OCI-LY7 (cell line): Measurements from ENCODE around the gene DERL3. TPM values are rescaled to one million over a fixed set of nuclear protein-coding genes. Genes with fewer than 3 reads are reported as not detected.

ENCODE experiments used
- BruUV-seq: library from RNA; stranded (reverse); fragments of 400-500 nt; replicated peaks from 2 replicates; lab custom pipeline; 2021; lab: Mats Ljungman, UMichigan
- CTCF ChIA-PET: fragments of 300-600 bp; sonication (Branson Sonifier 250); formaldehyde crosslinking; loops from one replicate; lab custom pipeline; 2022; ENCODE audit warnings: antibody characterized with exemption; ENCODE audit not compliant: unreplicated experiment; lab: Charles Lee
- POLR2A ChIA-PET: fragments of 300-600 bp; sonication (Branson Sonifier 250); formaldehyde crosslinking; loops from one replicate; lab custom pipeline; 2022; ENCODE audit warnings: antibody characterized with exemption; lab: Charles Lee
- DNase-seq: peaks from one replicate; pipeline ENCODE4 v3.0.0-alpha.2; 2015; ENCODE audit warnings: low spot score
- H2AFZ ChIP-seq: fragments of 200-600 bp; sonication (generic), shearing (Covaris generic); 2 replicates; pipeline ENCODE4 v1.6.1; 2014; ENCODE audit warnings: mild to moderate bottlenecking, antibody characterized with exemption, low read length, moderate library complexity
- H3K27ac ChIP-seq: fragments of 200-600 bp; sonication (generic); 2 replicates; pipeline ENCODE4 v1.5.1; 2014; ENCODE audit warnings: mixed run types, low read depth, mild to moderate bottlenecking, moderate library complexity, low read length, inconsistent platforms; ENCODE audit not compliant: poor library complexity, severe bottlenecking
- H3K36me3 ChIP-seq: fragments of 200-600 bp; sonication (generic); 2 replicates; pipeline ENCODE4 v1.6.1; 2014; ENCODE audit warnings: mild to moderate bottlenecking, antibody characterized with exemption, low read length, moderate library complexity, mixed read lengths; ENCODE audit not compliant: insufficient read depth
- H3K4me1 ChIP-seq: fragments of 200-600 bp; sonication (generic); 2 replicates; pipeline ENCODE4 v1.5.1; 2014; ENCODE audit warnings: mild to moderate bottlenecking, low read length; ENCODE audit not compliant: insufficient read depth, poor library complexity, severe bottlenecking
- H3K4me2 ChIP-seq: fragments of 200-600 bp; sonication (generic); 2 replicates; pipeline ENCODE4 v1.6.1; 2014; ENCODE audit warnings: mild to moderate bottlenecking, low read length
- H3K4me3 ChIP-seq: fragments of 200-600 bp; sonication (generic); 2 replicates; pipeline ENCODE4 v1.5.1; 2014; ENCODE audit warnings: mild to moderate bottlenecking, low read depth, low read length; ENCODE audit not compliant: poor library complexity, severe bottlenecking
- H3K79me2 ChIP-seq: fragments of 200-600 bp; sonication (generic); 2 replicates; pipeline ENCODE4 v1.6.1; 2016; ENCODE audit warnings: low read depth, mild to moderate bottlenecking, low read length, moderate library complexity, mixed read lengths; ENCODE audit not compliant: insufficient read depth
- H3K9me2 ChIP-seq: fragments of 200-600 bp; sonication (generic); 2 replicates; pipeline ENCODE4 v1.6.1; 2016; ENCODE audit warnings: mild to moderate bottlenecking, low read length, mixed read lengths; ENCODE audit not compliant: insufficient read depth
- H3K9me3 ChIP-seq: fragments of 200-600 bp; sonication (generic); 2 replicates; pipeline ENCODE4 v1.6.1; 2014; ENCODE audit warnings: mild to moderate bottlenecking, mixed run types, low read length, mixed read lengths
- H4K20me1 ChIP-seq: fragments of 200-600 bp; sonication (generic); 2 replicates; pipeline ENCODE4 v1.6.1; 2014; ENCODE audit warnings: mild to moderate bottlenecking, antibody characterized with exemption, low read length, moderate library complexity, mixed read lengths; ENCODE audit not compliant: insufficient read depth
- CTCF ChIP-seq: fragments of 200-600 bp; sonication (generic); conservative IDR thresholded peaks from 2 replicates; pipeline ENCODE4 v1.5.1; 2014; ENCODE audit warnings: mild to moderate bottlenecking, antibody characterized with exemption, low read length, moderate library complexity, mixed read lengths
- EZH2phosphoT487 ChIP-seq: fragments of 200-600 bp; sonication (generic); IDR thresholded peaks from 2 replicates; pipeline ENCODE4 v1.6.1; 2018; ENCODE audit warnings: low read depth, borderline replicate concordance, mild to moderate bottlenecking, mixed run types, antibody characterized with exemption, low read length, moderate library complexity, mixed read lengths
- intact Hi-C: fragments of 100-400 bp; cut with micrococcal nuclease; formaldehyde crosslinking; loops from one replicate; pipeline ENCODE4 v1.10.0; 2022; ENCODE audit not compliant: unreplicated experiment
- total RNA-seq, 2 experiments: library from RNA; depleted of rRNA in 1 of 2; stranded (reverse); fragments of >200 nt in 1 of 2; shearing (Covaris generic) in 1 of 2; gene quantifications; 2 replicates each; pipeline ENCODE4 v1.2.3, GENCODE V29; 2014 to 2022

Gene DERL3
- total RNA-seq, 2 experiments from 2014 or later = 44.6 to 52.1 TPM

- Histone ChIP-seq H3K9me3 (0 out of 2 replicates have a peak, but pooled peaks cover 3% of the 10 kb centered on the region), H2AFZ (no peak overlapping the region), H3K4me3 (no peak overlapping the region), H3K4me2 (no peak overlapping the region), H4K20me1 (no peaks in the 10 kb centered on the region), H3K36me3 (peaks cover 80% of the 10 kb centered on the region), H3K27ac (no peak overlapping the region), H3K4me1 (peaks cover 39% of the 10 kb centered on the region), H3K9me2 (no peaks in the 10 kb centered on the region), H3K79me2 (peaks cover 20% of the 10 kb centered on the region)
- no TSS peak for BruUV-seq
- no peak for DNase-seq
- CTCF ChIA-PET = no interaction called here
- POLR2A ChIA-PET = no interaction called here
- intact Hi-C loops = no loop called here
- TF ChIP-seq CTCF = no peak
- no peak for TF ChIP-seq EZH2phosphoT487
Observed at GRCh38 chr22:23796461-23796860, 42.3 kb downstream of the DERL3 start.

- ChIA-PET POLR2A (interaction anchor here (0.9 kb wide), 1 partner anchor 605 kb away, joined by 3 read pairs; no protein-coding TSS in a partner anchor), CTCF (no interaction called here)
- peaks cover 95% of the 10 kb centered on the region for H3K36me3 ChIP-seq
- H3K4me2 ChIP-seq = no peak overlapping the region
- peaks cover 30% of the 10 kb centered on the region for H3K4me1 ChIP-seq
- H2AFZ ChIP-seq = no peak overlapping the region
- no peak overlapping the region for H3K4me3 ChIP-seq
- peaks cover 13% of the 10 kb centered on the region; the same call in 1 of the 2 replicates for H4K20me1 ChIP-seq
- TF ChIP-seq CTCF = no peak
- TF ChIP-seq EZH2phosphoT487 = no peak
- no peaks in the 10 kb centered on the region for H3K9me2 ChIP-seq
- intact Hi-C loops = no loop called here
- DNase-seq = no peak
- 0 out of 2 replicates have a peak, but pooled peaks cover under 1% of the 10 kb centered on the region for H3K9me3 ChIP-seq
- BruUV-seq = no TSS peak
- no peak overlapping the region for H3K27ac ChIP-seq
- H3K79me2 ChIP-seq = peaks cover 48% of the 10 kb centered on the region
Observed at GRCh38 chr22:23793326-23793725, 45.5 kb downstream of the DERL3 start.
